Smooth muscle cell (in vitro differentiated cells): ENCODE measurements around the gene MS4A7. TPM values are rescaled to one million over a fixed set of nuclear protein-coding genes. Genes with fewer than 3 reads are reported as not detected.

Source experiments
- DNase-seq: peaks from one replicate; lab custom pipeline; 2025; ENCODE audit not compliant: unreplicated experiment; lab: John Stamatoyannopoulos, UW
- H2AFZ ChIP-seq: fragments of 200-600 bp; sonication (generic); 2 replicates; pipeline ENCODE4 v1.6.0; 2016; ENCODE audit warnings: antibody characterized with exemption, low read depth, mild to moderate bottlenecking
- H3F3A ChIP-seq: fragments of 200-600 bp; sonication (generic); 2 replicates; pipeline ENCODE4 v1.6.0; 2017; ENCODE audit warnings: antibody characterized with exemption, low read depth
- H3K27ac ChIP-seq: fragments of 200-600 bp; sonication (generic); 2 replicates; pipeline ENCODE4 v1.5.1; 2016; ENCODE audit warnings: low read depth, mild to moderate bottlenecking
- H3K27me3 ChIP-seq: fragments of 200-600 bp; sonication (generic); 2 replicates; pipeline ENCODE4 v1.6.1; 2016; ENCODE audit warnings: low read depth, mild to moderate bottlenecking
- H3K36me3 ChIP-seq: fragments of 200-600 bp; sonication (generic); 2 replicates; pipeline ENCODE4 v1.5.1; 2016; ENCODE audit warnings: low read depth
- H3K4me1 ChIP-seq: fragments of 200-600 bp; sonication (generic); 2 replicates; pipeline ENCODE4 v1.5.1; 2016; ENCODE audit warnings: low read depth
- H3K4me2 ChIP-seq: fragments of 200-600 bp; sonication (generic); 2 replicates; pipeline ENCODE4 v1.6.0; 2016; ENCODE audit warnings: mild to moderate bottlenecking
- H3K4me3 ChIP-seq: fragments of 200-600 bp; sonication (generic); 2 replicates; pipeline ENCODE4 v1.5.1; 2016; ENCODE audit warnings: mild to moderate bottlenecking
- H3K79me2 ChIP-seq: fragments of 200-600 bp; sonication (generic); 2 replicates; pipeline ENCODE4 v1.6.0; 2016; ENCODE audit warnings: low read depth, mild to moderate bottlenecking
- H3K9ac ChIP-seq: fragments of 200-600 bp; sonication (generic); 2 replicates; pipeline ENCODE4 v1.6.0; 2016; ENCODE audit warnings: low read depth
- H3K9me3 ChIP-seq: fragments of 200-600 bp; sonication (generic); replicated peaks from 2 replicates; pipeline ENCODE4 v1.5.1; 2016; ENCODE audit warnings: low read depth
- H4K20me1 ChIP-seq: fragments of 200-600 bp; sonication (generic); 2 replicates; pipeline ENCODE4 v1.6.0; 2016; ENCODE audit warnings: low read depth
- CTCF ChIP-seq: fragments of 200-600 bp; sonication (generic); IDR thresholded peaks from 2 replicates; pipeline ENCODE4 v1.5.1; 2017; ENCODE audit warnings: borderline replicate concordance, mild to moderate bottlenecking, antibody characterized with exemption; ENCODE audit not compliant: insufficient read depth, poor library complexity, severe bottlenecking
- WGBS: methylation state at CpG from one replicate; pipeline ENCODE4 v1.1.7; 2016; ENCODE audit warnings: low lambda C conversion rate; 5-methylcytosine and 5-hydroxymethylcytosine counted together
- polyA plus RNA-seq: library from polyadenylated mRNA; unstranded; fragments of >200 nt; fragmentation: Nextera tagmentation; extraction: Ambion mirVana; gene quantifications from 2 replicates; pipeline ENCODE4 v1.2.1, GENCODE V29; 2016
- total RNA-seq: library from RNA; depleted of rRNA; stranded (reverse); fragments of >200 nt; gene quantifications from 2 replicates; pipeline ENCODE4 v1.2.3, GENCODE V29; 2014

The MS4A7 gene
- total and polyA plus RNA-seq, 2 experiments from 2014 or later, result not detected

GRCh38 chr11:60377401-60378136 is 763 bp upstream of the MS4A7 start:
- Histone ChIP-seq H3K4me1 (no peaks in the 10 kb centered on the region), H3K79me2 (no peaks in the 10 kb centered on the region), H3K27me3 (no peaks in the 10 kb centered on the region), H3K9me3 (no peaks in the 10 kb centered on the region), H3F3A (no peaks in the 10 kb centered on the region), H3K9ac (no peak overlapping the region), H3K4me3 (no peak overlapping the region), H3K36me3 (no peaks in the 10 kb centered on the region), H4K20me1 (no peaks in the 10 kb centered on the region), H3K4me2 (no peak overlapping the region), H3K27ac (no peak overlapping the region), H2AFZ (no peak overlapping the region)
- 77% methylated on average over 2 of the region's 2 CpGs for WGBS
- no peak for TF ChIP-seq CTCF
- no peak for DNase-seq

- H3K4me1 ChIP-seq, result no peaks in the 10 kb centered on the region
- H3K36me3 ChIP-seq, result no peaks in the 10 kb centered on the region
- H3K27me3 ChIP-seq, result no peaks in the 10 kb centered on the region
- WGBS, result 62% methylated on average over 5 of the region's 5 CpGs
- no peak overlapping the region for H3K27ac ChIP-seq
- H3F3A ChIP-seq, result no peaks in the 10 kb centered on the region
- no peaks in the 10 kb centered on the region for H3K79me2 ChIP-seq
- DNase-seq, result no peak
- no peaks in the 10 kb centered on the region for H3K9me3 ChIP-seq
- H3K4me3 ChIP-seq, result no peak overlapping the region
- H3K4me2 ChIP-seq, result no peak overlapping the region
- H3K9ac ChIP-seq, result no peak overlapping the region
- no peaks in the 10 kb centered on the region for H4K20me1 ChIP-seq
- no peak for TF ChIP-seq CTCF
- no peak overlapping the region for H2AFZ ChIP-seq
Observed at GRCh38 chr11:60389279-60389910, 11.1 kb downstream of the MS4A7 start.

- H3K4me3 ChIP-seq, result no peak overlapping the region
Observed at GRCh38 chr11:60390419-60390818, 12.1 kb downstream of the MS4A7 start.

More at GRCh38 chr11:60390419-60390818, 12.1 kb downstream of the MS4A7 start:
- H4K20me1 ChIP-seq, result no peaks in the 10 kb centered on the region
- no peak for DNase-seq
- no peak overlapping the region for H2AFZ ChIP-seq
- no peak overlapping the region for H3K27ac ChIP-seq
- no peak for TF ChIP-seq CTCF
- H3K9ac ChIP-seq, result no peak overlapping the region
- H3K4me1 ChIP-seq, result no peaks in the 10 kb centered on the region
- H3K27me3 ChIP-seq, result no peaks in the 10 kb centered on the region
- H3F3A ChIP-seq, result no peaks in the 10 kb centered on the region
- H3K4me2 ChIP-seq, result no peak overlapping the region
- no peaks in the 10 kb centered on the region for H3K9me3 ChIP-seq
- H3K36me3 ChIP-seq, result no peaks in the 10 kb centered on the region
- no peaks in the 10 kb centered on the region for H3K79me2 ChIP-seq
